Liver (tissue), 3 donors: ENCODE results near the gene NRIP1.

ENCODE experiments used
- ATF3 ChIP-seq: IDR thresholded peaks from 2 replicates; pipeline ENCODE4 v1.6.1; 2016; ENCODE audit warnings: antibody characterized with exemption
- CTCF ChIP-seq: fragments of 150-350 bp; IDR thresholded peaks from 2 replicates; pipeline ENCODE4 v1.5.1; 2017; ENCODE audit warnings: improper control_type of control experiment, low read depth, low read length; ENCODE audit not compliant: missing input control
- EGR1 ChIP-seq, 2 donors: IDR thresholded peaks; 2 replicates each; pipeline ENCODE4 v1.6.1; 2016 to 2018; ENCODE audit warnings: antibody characterized with exemption in 2 of 2, low read depth in 2 of 2
- MAX ChIP-seq: IDR thresholded peaks from 2 replicates; pipeline ENCODE4 v1.6.1; 2016; ENCODE audit warnings: antibody characterized with exemption
- REST ChIP-seq: IDR thresholded peaks from 2 replicates; pipeline ENCODE4 v1.6.1; 2016; ENCODE audit warnings: antibody characterized with exemption, mild to moderate bottlenecking
- SP1 ChIP-seq: IDR thresholded peaks from 2 replicates; pipeline ENCODE4 v1.6.1; 2018; ENCODE audit warnings: antibody characterized with exemption, mild to moderate bottlenecking
- TAF1 ChIP-seq: conservative IDR thresholded peaks from 2 replicates; pipeline ENCODE4 v1.6.1; 2016; ENCODE audit warnings: antibody characterized with exemption, mild to moderate bottlenecking
- YY1 ChIP-seq: IDR thresholded peaks from 2 replicates; pipeline ENCODE4 v1.6.1; 2016; ENCODE audit warnings: antibody characterized with exemption, mild to moderate bottlenecking
- donor health status: healthy.
- donor health status: healthy.

- no peak for TF ChIP-seq CTCF
- TF ChIP-seq ATF3, result no peak
- no peak for TF ChIP-seq SP1
- no peak for TF ChIP-seq TAF1
- TF ChIP-seq MAX, result no peak
- TF ChIP-seq EGR1 (IDR thresholded peaks at IDR 0.05; ENCODE audit: low read depth in 2 of 2), result no peak
- TF ChIP-seq YY1, result no peak
- no peak for TF ChIP-seq REST
Observed at GRCh38 chr21:14998784-14999183, 66.0 kb downstream of the NRIP1 start.
